GM12865 (cell line): ENCODE data around the gene ADD2.

ENCODE experiments used
- DNase-seq: peaks from one replicate; pipeline ENCODE4 v3.0.0; 2010; ENCODE audit warnings: low read depth
- H3K4me3 ChIP-seq: 2 replicates; pipeline ENCODE4 v1.5.1; 2011; ENCODE audit warnings: mild to moderate bottlenecking, low read depth, low read length, control low read depth
- CTCF ChIP-seq: IDR thresholded peaks from 2 replicates; pipeline ENCODE4 v1.5.1; 2011; ENCODE audit warnings: low read length, control low read depth, low read depth, inconsistent platforms; ENCODE audit not compliant: insufficient read depth; ENCODE audit errors: missing control alignments

ADD2 gene

GRCh38 chr2:70691497-70692140 lies 76.4 kb downstream of the ADD2 start:
- no peak overlapping the region for H3K4me3 ChIP-seq
- DNase-seq = no peak
- TF ChIP-seq CTCF = no peak

- no peak overlapping the region for H3K4me3 ChIP-seq
- DNase-seq = no peak
- TF ChIP-seq CTCF = no peak
Observed at GRCh38 chr2:70690846-70691245, 77.2 kb downstream of the ADD2 start.

GRCh38 chr2:70688427-70688826 lies 79.6 kb downstream of the ADD2 start:
- no peak overlapping the region for H3K4me3 ChIP-seq
- DNase-seq = no peak
- no peak for TF ChIP-seq CTCF

- TF ChIP-seq CTCF = no peak
- no peak for DNase-seq
- H3K4me3 ChIP-seq = no peak overlapping the region
Observed at GRCh38 chr2:70687461-70687795, 80.6 kb downstream of the ADD2 start.

- peak; percentile 41 for DNase-seq
- peak; percentile 34 for TF ChIP-seq CTCF
- no peak overlapping the region for H3K4me3 ChIP-seq
Observed at GRCh38 chr2:70686577-70687460, 81.2 kb downstream of the ADD2 start.

GRCh38 chr2:70685771-70686171 lies 82.2 kb downstream of the ADD2 start:
- no peak for DNase-seq
- no peak overlapping the region for H3K4me3 ChIP-seq
- TF ChIP-seq CTCF = no peak
